Right lobe of liver (tissue), 6 donors: ENCODE data around the gene DNAJC15. TPM values are rescaled to one million over a fixed set of nuclear protein-coding genes. Genes with fewer than 3 reads are reported as not detected.
A peak's percentile ranks its signal among the peaks of the same experiment; 100 is the strongest.
"Not testable (repeated sequence)": the region's sequence is repeated elsewhere in the genome, so short reads cannot be mapped to it uniquely, and the experiment has no call there.

Experiments
- ATAC-seq, 4 donors: fragments of 200-7000 bp; cut with Tn5 transposase; one replicate each; pipeline ENCODE4 v1.9.1; 2020; ENCODE audit warnings: mild to moderate bottlenecking in 4 of 4, moderate library complexity in 4 of 4
- DNase-seq, 3 donors: peaks; one replicate each; pipeline ENCODE4 v3.0.0-alpha.2; 2020
- H3K27ac ChIP-seq, 3 donors: fragments of 200-600 bp; one replicate each; pipeline ENCODE4 v1.8.0; 2022
- H3K27me3 ChIP-seq, 2 donors: fragments of 200-600 bp; one replicate each; pipeline ENCODE4 v1.8.0; 2022
- H3K36me3 ChIP-seq, 4 donors: fragments of 200-600 bp; sonication (generic) in 1 of 4; one replicate each; pipeline versions ENCODE4 v1.5.1 to v1.8.0; 2017 to 2022; ENCODE audit warnings: control low read depth in 1 of 4
- H3K4me1 ChIP-seq, 4 donors: fragments of 200-600 bp; sonication (generic) in 1 of 4; one replicate each; pipeline versions ENCODE4 v1.5.1 to v1.8.0; 2017 to 2022; ENCODE audit warnings: control low read depth in 1 of 4
- H3K4me3 ChIP-seq, 3 donors: fragments of 200-600 bp; one replicate each; pipeline ENCODE4 v1.8.0; 2022
- H3K9me3 ChIP-seq, 4 donors: fragments of 200-600 bp; sonication (generic) in 1 of 4; one replicate each; pipeline versions ENCODE4 v1.5.1 to v1.8.0; 2017 to 2022; ENCODE audit warnings: control low read depth in 1 of 4
- CTCF ChIP-seq, 4 donors: fragments of 200-600 bp in 3 of 4; fragments of 450-650 bp in 1 of 4; IDR thresholded peaks; one replicate each; pipeline versions ENCODE4 v1.5.1 to v1.8.0; 2016 to 2022; ENCODE audit warnings: antibody characterized with exemption in 4 of 4, mild to moderate bottlenecking in 2 of 4
- POLR2A ChIP-seq: fragments of 450-650 bp; IDR thresholded peaks from one replicate; pipeline ENCODE4 v1.6.1; 2017; ENCODE audit warnings: antibody characterized with exemption, mild to moderate bottlenecking
- WGBS: methylation state at CpG from one replicate; pipeline ENCODE4 v1.1.6; 2018; ENCODE audit warnings: low coverage, low lambda C conversion rate; ENCODE audit not compliant: insufficient coverage; ENCODE audit errors: missing lambda C conversion rate; 5-methylcytosine and 5-hydroxymethylcytosine counted together
- intact Hi-C, 2 donors: fragments of 100-400 bp; cut with DNase I; formaldehyde crosslinking; loops; one replicate each; pipeline versions ENCODE4 v1.11.2 to v1.14.1; 2022
- total RNA-seq, 6 experiments: library from RNA; depleted of rRNA in 2 of 6; stranded (reverse); fragments of >200 nt in 2 of 6; fragmentation: NEBNext Ultra II Directional in 3 of 6; extraction: Animal tissue kit (Norgen Biotek cat#: 25700) in 3 of 6; gene quantifications; one replicate each; pipeline versions ENCODE4 v1.1.0 to v1.2.4, GENCODE V29; 2016 to 2023
- donor health status: DM: no; HTN: yes; CAD: no.
- donor health status: DM: no; HTN: no; CAD: no.
- donor health status: DM: no; HTN: no; CAD: no.
- donor health status: DM: no; HTN: yes; CAD: no.
- donor health status: DM: no; HTN: yes; CAD: no.

Gene DNAJC15
- total RNA-seq, 6 experiments from 2014 or later, result 4.1 to 9.4 (median 6.9) TPM

GRCh38 chr13:43054803-43055802 lies 31.7 kb downstream of the DNAJC15 start:
- intact Hi-C loops, result no loop called here
- ATAC-seq (peak; percentile 71 to 79 (median 74)), DNase-seq (no peak)
- no peaks in the 10 kb centered on the region for H3K36me3 ChIP-seq
- no peaks in the 10 kb centered on the region for H3K9me3 ChIP-seq
- TF ChIP-seq CTCF (IDR thresholded peaks at IDR 0.05) (no peak), POLR2A (no peak)
- H3K27me3 ChIP-seq, result no peaks in the 10 kb centered on the region
- no peaks in the 10 kb centered on the region for H3K4me1 ChIP-seq
- H3K4me3 ChIP-seq, result peak overlapping the region; percentile 29 to 51 (median 49)
- H3K27ac ChIP-seq, result peak overlapping the region; percentile 56 to 92 (median 77)
- 9% methylated on average over 13 of the region's 13 CpGs for WGBS

- ATAC-seq, result no peak
- no peak for DNase-seq
- H3K9me3 ChIP-seq, result no peaks in the 10 kb centered on the region
- no peak for TF ChIP-seq CTCF (IDR thresholded peaks at IDR 0.05)
- no peak for TF ChIP-seq POLR2A
- no peaks in the 10 kb centered on the region for H3K4me1 ChIP-seq
- H3K27me3 ChIP-seq, result no peaks in the 10 kb centered on the region
- no peak overlapping the region for H3K27ac ChIP-seq
- H3K4me3 ChIP-seq, result no peak overlapping the region
- WGBS, result 54% methylated on average over 2 of the region's 3 CpGs
- intact Hi-C loops, result no loop called here
- no peaks in the 10 kb centered on the region for H3K36me3 ChIP-seq
Observed at GRCh38 chr13:43057653-43058317, 34.4 kb downstream of the DNAJC15 start.

GRCh38 chr13:43058318-43058674 lies 34.9 kb downstream of the DNAJC15 start:
- no peak overlapping the region for H3K4me3 ChIP-seq
- no peaks in the 10 kb centered on the region for H3K9me3 ChIP-seq
- peak; percentile 10 to 33 (median 22) for ATAC-seq
- WGBS, result no CpG with 5 or more reads among the region's 1 CpG
- no peak for TF ChIP-seq POLR2A
- no peak for TF ChIP-seq CTCF (IDR thresholded peaks at IDR 0.05)
- no peaks in the 10 kb centered on the region for H3K36me3 ChIP-seq
- H3K4me1 ChIP-seq, result no peaks in the 10 kb centered on the region
- no peak for DNase-seq
- H3K27me3 ChIP-seq, result no peaks in the 10 kb centered on the region
- intact Hi-C loops, result no loop called here
- H3K27ac ChIP-seq, result peak overlapping the region in 1 of 3 donors; percentile 29

- no peaks in the 10 kb centered on the region for H3K9me3 ChIP-seq
- H3K27ac ChIP-seq, result peak overlapping the region in 1 of 3 donors; percentile 29
- no peaks in the 10 kb centered on the region for H3K36me3 ChIP-seq
- H3K4me1 ChIP-seq, result no peaks in the 10 kb centered on the region
- intact Hi-C loops, result no loop called here
- DNase-seq, result no peak
- no peak overlapping the region for H3K4me3 ChIP-seq
- peak in 1 of 4 donors; percentile 16 for ATAC-seq
- 59% methylated on average over 6 of the region's 6 CpGs for WGBS
- no peaks in the 10 kb centered on the region for H3K27me3 ChIP-seq
- no peak for TF ChIP-seq CTCF (IDR thresholded peaks at IDR 0.05)
Observed at GRCh38 chr13:43058831-43059230, 35.4 kb downstream of the DNAJC15 start.

- H3K27me3 ChIP-seq, H3K27ac ChIP-seq, H3K9me3 ChIP-seq, H3K4me1 ChIP-seq, ATAC-seq, intact Hi-C loops, H3K4me3 ChIP-seq, DNase-seq, H3K36me3 ChIP-seq: not testable (repeated sequence)
- 91% methylated on average over 7 of the region's 7 CpGs for WGBS
Observed at GRCh38 chr13:43059779-43060178, 36.4 kb downstream of the DNAJC15 start.

- H3K9me3 ChIP-seq, H3K4me1 ChIP-seq, DNase-seq, intact Hi-C loops, ATAC-seq, H3K27ac ChIP-seq, H3K27me3 ChIP-seq, H3K36me3 ChIP-seq, H3K4me3 ChIP-seq: not testable (repeated sequence)
- WGBS, result 80% methylated on average over 4 of the region's 4 CpGs
Observed at GRCh38 chr13:43060806-43061205, 37.4 kb downstream of the DNAJC15 start.
